GM13977 (cell line): ENCODE measurements around the gene AVPR1B.

ENCODE experiments used
- DNase-seq: peaks from one replicate; pipeline ENCODE4 v3.0.0; 2012; ENCODE audit warnings: low spot score
- CTCF ChIP-seq: IDR thresholded peaks from 2 replicates; pipeline ENCODE4 v1.5.1; 2012; ENCODE audit warnings: mild to moderate bottlenecking, control low read depth; ENCODE audit not compliant: insufficient read depth; ENCODE audit errors: extremely low read depth, missing control alignments
- in situ Hi-C: fragments of 300-500 bp; cut with MboI; formaldehyde crosslinking; loops from one replicate; pipeline ENCODE4 v1.12.0; 2022; ENCODE audit warnings: low sequenced_read_pairs, low pct_unique_long_range_greater_than_20kb, mixed read lengths, inconsistent platforms; ENCODE audit not compliant: unreplicated experiment

AVPR1B gene

GRCh38 chr1:206102292-206102936 is 14.8 kb downstream of the AVPR1B start:
- in situ Hi-C loops = loop anchor here (5.0 to 25.0 kb wide), 2 partner anchors 75 to 315 kb away; partner anchors contain the start of gene RAB29

GRCh38 chr1:206101351-206102045 is 15.7 kb downstream of the AVPR1B start:
- DNase-seq = no peak
- in situ Hi-C loops = loop anchor here (5.0 to 25.0 kb wide), 2 partner anchors 74 to 314 kb away; partner anchors contain the start of gene RAB29
- no peak for TF ChIP-seq CTCF

More at GRCh38 chr1:206102292-206102936, 14.8 kb downstream of the AVPR1B start:
- DNase-seq = no peak
- TF ChIP-seq CTCF = no peak

GRCh38 chr1:206100226-206100815 is 16.9 kb downstream of the AVPR1B start:
- in situ Hi-C loops = loop anchor here (5.0 to 25.0 kb wide), 2 partner anchors 73 to 313 kb away; partner anchors contain the start of gene RAB29
- no peak for TF ChIP-seq CTCF
- no peak for DNase-seq

GRCh38 chr1:206098242-206098919 is 18.8 kb downstream of the AVPR1B start:
- in situ Hi-C loops = no loop called here
- DNase-seq = no peak
- no peak for TF ChIP-seq CTCF

- in situ Hi-C loops = no loop called here
- no peak for DNase-seq
- no peak for TF ChIP-seq CTCF
Measured at GRCh38 chr1:206097381-206097780, 19.8 kb downstream of the AVPR1B start.

- DNase-seq = no peak
- in situ Hi-C loops = no loop called here
- TF ChIP-seq CTCF = no peak
Measured at GRCh38 chr1:206094024-206094423, 23.2 kb downstream of the AVPR1B start.
